Mammary epithelial cell (primary cell): ENCODE results near the gene STRBP.

Experiments
- CTCF ChIP-seq, 2 donors: IDR thresholded peaks in 1 of 2; conservative IDR thresholded peaks in 1 of 2; 2 replicates each; pipeline ENCODE4 v1.5.1; 2011 to 2012; ENCODE audit warnings: inconsistent platforms in 2 of 2, low read length in 2 of 2, mild to moderate bottlenecking in 2 of 2, control low read depth in 1 of 2, low read depth in 1 of 2; ENCODE audit not compliant: insufficient read depth in 1 of 2; ENCODE audit errors: extremely low read depth in 1 of 2
- EZH2 ChIP-seq: IDR thresholded peaks from 2 replicates; pipeline ENCODE4 v1.6.1; 2012; ENCODE audit warnings: low read length, inconsistent platforms, borderline replicate concordance

- TF ChIP-seq CTCF (conservative IDR thresholded peaks at IDR 0.05 in 1 of 2, IDR thresholded peaks at IDR 0.05 in 1 of 2; ENCODE audit: extremely low read depth in 1 of 2, insufficient read depth in 1 of 2, low read depth in 1 of 2, low read length in 2 of 2) = no peak
- no peak for TF ChIP-seq EZH2
These were observed at the start of gene STRBP for GRCh38 chr9:123268465-123269259.
